Measurements from ENCODE around the gene WDR59. TPM values are rescaled to one million over a fixed set of nuclear protein-coding genes. Genes with fewer than 3 reads are reported as not detected.
"Not testable (repeated sequence)": the region's sequence is repeated elsewhere in the genome, so short reads cannot be mapped to it uniquely, and the experiment has no call there.

Gene WDR59
- total RNA-seq, 2 donors from 2014 or later, result 29.6 to 59.3 TPM

- DNase-seq, result no peak
- WGBS, 2 donors, result 88 to 91% methylated on average over 8 of the region's 8 CpGs
- H3K27me3 ChIP-seq, result no peaks in the 10 kb centered on the region
- H3K27ac ChIP-seq, result no peak overlapping the region
- no peaks in the 10 kb centered on the region for H3K9me3 ChIP-seq
- no peak overlapping the region for H3K4me3 ChIP-seq
- no peaks in the 10 kb centered on the region for H3K36me3 ChIP-seq (replicated peaks in 1 of 2; ENCODE audit: insufficient read depth in 1 of 2, low read depth in 2 of 2)
- ATAC-seq, result no peak
- no peaks in the 10 kb centered on the region for H3K4me1 ChIP-seq
- TF ChIP-seq POLR2A (IDR thresholded peaks at IDR 0.05) (no peak), CTCF (IDR thresholded peaks at IDR 0.05) (no peak)
- intact Hi-C loops (cut with DNase I), result no loop called here
Measured at GRCh38 chr16:75019007-75019406, 34.1 kb upstream of the WDR59 start.

- intact Hi-C loops (cut with DNase I), result no loop called here
- Histone ChIP-seq H3K36me3 (replicated peaks in 1 of 2; ENCODE audit: insufficient read depth in 1 of 2, low read depth in 2 of 2) (no peaks in the 10 kb centered on the region), H3K27ac (no peak overlapping the region), H3K4me1 (no peaks in the 10 kb centered on the region), H3K9me3 (no peaks in the 10 kb centered on the region), H3K4me3 (no peak overlapping the region), H3K27me3 (no peaks in the 10 kb centered on the region)
- no peak for DNase-seq
- WGBS, 2 donors, result 45 to 50% methylated on average over 3 of the region's 3 CpGs
- TF ChIP-seq CTCF (IDR thresholded peaks at IDR 0.05) (no peak), POLR2A (IDR thresholded peaks at IDR 0.05) (no peak)
- ATAC-seq, result no peak
Measured at GRCh38 chr16:75017670-75018525, 33.0 kb upstream of the WDR59 start.

GRCh38 chr16:75016451-75017081 lies 31.6 kb upstream of the WDR59 start:
- H3K4me1 ChIP-seq; H3K36me3 ChIP-seq (replicated peaks in 1 of 2; ENCODE audit: insufficient read depth in 1 of 2, low read depth in 2 of 2); H3K27me3 ChIP-seq; ATAC-seq; H3K4me3 ChIP-seq; intact Hi-C loops (cut with DNase I); H3K27ac ChIP-seq; H3K9me3 ChIP-seq; DNase-seq: not testable (repeated sequence)
- WGBS, 2 donors, result 93 to 97% methylated on average over 12 of the region's 12 CpGs

- H3K4me3 ChIP-seq, result no peak overlapping the region
- no peak for ATAC-seq
- no peaks in the 10 kb centered on the region for H3K27me3 ChIP-seq
- 38 to 94% methylated on average over 2 of the region's 2 CpGs for WGBS, 2 donors
- H3K4me1 ChIP-seq, result peaks cover 11% of the 10 kb centered on the region
- H3K27ac ChIP-seq, result no peak overlapping the region
- TF ChIP-seq POLR2A (IDR thresholded peaks at IDR 0.05), result no peak
- no peak for TF ChIP-seq CTCF (IDR thresholded peaks at IDR 0.05)
- DNase-seq, result no peak
- H3K9me3 ChIP-seq, result no peaks in the 10 kb centered on the region
- H3K36me3 ChIP-seq (replicated peaks in 1 of 2; ENCODE audit: insufficient read depth in 1 of 2, low read depth in 2 of 2), result no peaks in the 10 kb centered on the region
- intact Hi-C loops (cut with DNase I), result no loop called here
Measured at GRCh38 chr16:75014318-75014717, 29.4 kb upstream of the WDR59 start.

GRCh38 chr16:75013123-75013522 lies 28.2 kb upstream of the WDR59 start:
- WGBS, 2 donors, result 85 to 89% methylated on average over 6 of the region's 6 CpGs
- intact Hi-C loops (cut with DNase I); H3K4me3 ChIP-seq; H3K9me3 ChIP-seq; DNase-seq; H3K27me3 ChIP-seq; H3K36me3 ChIP-seq (replicated peaks in 1 of 2; ENCODE audit: insufficient read depth in 1 of 2, low read depth in 2 of 2); ATAC-seq: not testable (repeated sequence)
- peaks cover 11% of the 10 kb centered on the region for H3K4me1 ChIP-seq
- H3K27ac ChIP-seq, result peak overlapping the region in 1 of 4 donors; percentile 69
